Omental fat pad (tissue), 4 donors: ENCODE measurements around the gene PDCL3. TPM values are rescaled to one million over a fixed set of nuclear protein-coding genes. Genes with fewer than 3 reads are reported as not detected.

Experiments used
- ATAC-seq: fragments of 150-250 bp; one replicate; pipeline ENCODE4 v1.9.1; 2016; ENCODE audit warnings: mild to moderate bottlenecking, moderate library complexity; ENCODE audit not compliant: low FRiP score
- DNase-seq: peaks from one replicate; pipeline ENCODE4 v3.0.0-alpha.2; 2019; ENCODE audit warnings: low spot score
- total RNA-seq, 4 donors: library from RNA; depleted of rRNA; stranded (reverse); fragments of >200 nt; gene quantifications; one replicate each; pipeline ENCODE4 v1.1.0, GENCODE V29; 2016
- TF ChIP-seq, protein P1 (sequence below), 3 donors: fragments of 450-650 bp; IDR thresholded peaks; one replicate each; pipeline ENCODE4 v1.5.1; 2016 to 2017; ENCODE audit warnings: antibody characterized with exemption in 3 of 3, mild to moderate bottlenecking in 3 of 3, moderate library complexity in 2 of 3

PDCL3 gene
- total RNA-seq, 4 donors from 2014 or later: 11.3 to 17.4 (median 14.0) TPM

DNA sequence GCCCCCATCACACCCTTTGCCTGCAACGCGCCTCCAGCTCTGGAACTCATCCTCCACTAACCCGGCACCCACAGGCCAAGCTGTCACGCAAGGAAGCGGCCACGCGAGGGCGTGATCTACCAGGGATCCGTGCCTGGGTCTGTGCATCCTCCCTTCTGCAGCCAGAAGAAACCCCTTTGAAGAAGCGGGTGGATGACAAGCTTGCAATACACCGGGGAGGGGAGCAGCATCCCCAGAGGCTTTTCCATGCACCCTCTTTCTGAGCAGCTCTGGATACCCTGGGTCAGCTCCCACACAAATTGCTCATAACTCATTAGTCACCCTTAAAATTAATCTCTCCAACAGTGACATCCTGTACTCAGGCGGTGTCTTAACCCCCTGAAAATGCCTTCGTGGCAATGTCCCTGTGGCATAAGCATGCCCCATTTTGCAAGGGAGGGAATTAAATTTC, 47.6 kb downstream of the PDCL3 start:
- peak; percentile 77 for ATAC-seq
- TF ChIP-seq, protein P1, sequence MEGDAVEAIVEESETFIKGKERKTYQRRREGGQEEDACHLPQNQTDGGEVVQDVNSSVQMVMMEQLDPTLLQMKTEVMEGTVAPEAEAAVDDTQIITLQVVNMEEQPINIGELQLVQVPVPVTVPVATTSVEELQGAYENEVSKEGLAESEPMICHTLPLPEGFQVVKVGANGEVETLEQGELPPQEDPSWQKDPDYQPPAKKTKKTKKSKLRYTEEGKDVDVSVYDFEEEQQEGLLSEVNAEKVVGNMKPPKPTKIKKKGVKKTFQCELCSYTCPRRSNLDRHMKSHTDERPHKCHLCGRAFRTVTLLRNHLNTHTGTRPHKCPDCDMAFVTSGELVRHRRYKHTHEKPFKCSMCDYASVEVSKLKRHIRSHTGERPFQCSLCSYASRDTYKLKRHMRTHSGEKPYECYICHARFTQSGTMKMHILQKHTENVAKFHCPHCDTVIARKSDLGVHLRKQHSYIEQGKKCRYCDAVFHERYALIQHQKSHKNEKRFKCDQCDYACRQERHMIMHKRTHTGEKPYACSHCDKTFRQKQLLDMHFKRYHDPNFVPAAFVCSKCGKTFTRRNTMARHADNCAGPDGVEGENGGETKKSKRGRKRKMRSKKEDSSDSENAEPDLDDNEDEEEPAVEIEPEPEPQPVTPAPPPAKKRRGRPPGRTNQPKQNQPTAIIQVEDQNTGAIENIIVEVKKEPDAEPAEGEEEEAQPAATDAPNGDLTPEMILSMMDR (IDR thresholded peaks at IDR 0.05): no peak
- DNase-seq: peak; percentile 40

DNA sequence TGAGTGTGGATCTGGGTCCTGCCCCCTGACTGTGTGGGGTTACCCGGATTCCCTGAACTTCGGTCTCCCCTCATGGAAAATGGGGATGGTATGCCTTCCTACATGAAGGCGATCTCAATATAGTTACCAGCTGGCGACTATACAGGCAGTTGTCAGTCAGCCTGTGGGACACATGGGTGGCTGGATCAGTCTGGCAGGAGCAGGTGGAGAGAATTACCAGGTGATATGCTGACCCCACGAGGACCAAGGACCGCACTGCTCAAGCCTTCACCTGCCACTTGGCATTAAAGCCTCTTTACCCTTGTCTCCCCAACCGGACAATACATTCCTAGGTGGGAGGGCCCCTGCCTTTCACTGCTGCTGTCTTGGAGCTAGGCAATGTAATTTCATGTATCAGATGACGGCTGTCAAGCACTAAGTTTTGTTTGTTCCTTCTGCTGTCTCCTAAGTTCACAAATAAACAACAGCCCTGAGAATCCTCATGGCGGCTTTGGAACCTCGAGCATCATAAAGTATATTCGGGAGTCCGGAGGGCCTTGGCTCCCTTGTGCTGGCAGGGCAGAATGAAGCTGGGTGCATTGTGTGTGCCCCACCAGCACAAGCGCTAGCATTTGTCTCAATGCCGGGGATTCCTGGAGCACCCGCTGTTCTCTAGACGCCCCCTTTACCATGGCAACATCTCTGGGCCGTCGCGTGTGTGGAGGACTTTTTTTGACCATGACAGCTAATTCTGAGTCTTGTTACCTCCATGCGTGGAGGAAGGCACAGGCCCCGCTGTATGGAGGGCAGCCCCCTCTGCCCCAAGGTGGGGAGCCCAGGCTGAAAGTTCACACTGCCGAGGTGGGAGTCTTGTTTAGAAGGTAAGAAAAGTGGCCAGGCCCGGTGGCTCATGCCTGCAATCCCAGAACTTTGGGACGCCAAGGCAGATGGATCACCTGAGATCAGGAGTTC, 48.6 kb downstream of the PDCL3 start:
- no peak for DNase-seq
- TF ChIP-seq, protein P1 (IDR thresholded peaks at IDR 0.05): no peak
- no peak for ATAC-seq

GRCh38 chr2:100612388-100613000, 49.7 kb downstream of the PDCL3 start:
- DNase-seq (no peak), ATAC-seq (no peak)
- TF ChIP-seq, protein P1 (IDR thresholded peaks at IDR 0.05): no peak

- ATAC-seq (no peak), DNase-seq (no peak)
- TF ChIP-seq, protein P1 (IDR thresholded peaks at IDR 0.05): no peak
Measured at GRCh38 chr2:100613719-100614118, 50.9 kb downstream of the PDCL3 start.

- DNase-seq: no peak
Measured at GRCh38 chr2:100614455-100615000, 51.7 kb downstream of the PDCL3 start.

DNA sequence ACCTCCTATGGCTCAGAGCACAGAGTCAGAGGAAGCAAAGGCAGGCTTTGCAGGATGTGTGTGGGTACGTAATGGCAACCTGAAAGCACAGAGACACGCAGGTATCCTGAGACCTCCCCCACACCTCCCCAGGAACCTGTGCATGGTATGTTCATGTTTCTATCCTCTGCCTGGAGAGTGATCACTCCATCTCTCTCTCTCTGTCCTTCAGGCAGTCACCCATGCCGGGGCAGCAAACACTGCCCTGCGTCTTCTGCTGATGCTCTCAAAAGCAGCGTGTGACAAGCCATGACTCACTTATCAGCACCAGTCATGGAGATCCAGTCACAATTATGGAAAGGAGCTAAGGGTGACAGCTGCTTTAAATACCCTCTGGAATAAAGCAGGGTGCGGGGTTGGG, 52.7 kb downstream of the PDCL3 start:
- ATAC-seq (no peak), DNase-seq (no peak)
- TF ChIP-seq, protein P1 (IDR thresholded peaks at IDR 0.05): no peak

More at GRCh38 chr2:100614455-100615000, 51.7 kb downstream of the PDCL3 start:
- no peak for ATAC-seq
- TF ChIP-seq, protein P1 (IDR thresholded peaks at IDR 0.05): no peak
